H1 (cell line): ENCODE results near the gene TADA2B. TPM values are rescaled to one million over a fixed set of nuclear protein-coding genes. Genes with fewer than 3 reads are reported as not detected.

ENCODE experiments used
- CTCF ChIA-PET: fragments of 300-600 bp; sonication (Branson Sonifier 250); formaldehyde crosslinking; loops from one replicate; lab custom pipeline; 2021; ENCODE audit not compliant: partially characterized antibody; lab: Charles Lee
- POLR2A ChIA-PET: fragments of 300-600 bp; sonication (Branson Sonifier 250); formaldehyde crosslinking; loops from one replicate; lab custom pipeline; 2021; ENCODE audit warnings: inconsistent platforms; ENCODE audit not compliant: partially characterized antibody; lab: Charles Lee
- DNase-seq, 2 experiments: peaks; one replicate each; pipeline versions ENCODE4 v3.0.0 to v3.0.0-alpha.2; 2010 to 2022; ENCODE audit warnings: low spot score in 2 of 2, low read depth in 1 of 2, mixed read lengths in 1 of 2
- FAIRE-seq: peaks from 2 replicates; lab custom pipeline; 2011; peaks lifted over from hg19 to GRCh38; lab: Jason Lieb, UNC
- H2AFZ ChIP-seq: 2 replicates; pipeline ENCODE4 v1.8.1; 2012; ENCODE audit warnings: low read length, inconsistent platforms
- H2AK5ac ChIP-seq: 2 replicates; pipeline ENCODE4 v1.6.1; 2013; ENCODE audit warnings: low read depth, low read length
- H2BK120ac ChIP-seq: replicated peaks from 2 replicates; pipeline ENCODE3; 2013; ENCODE audit warnings: low read depth, low read length, inconsistent platforms
- H2BK12ac ChIP-seq: 2 replicates; pipeline ENCODE4 v1.6.1; 2013; ENCODE audit warnings: low read depth, low read length
- H2BK15ac ChIP-seq: 2 replicates; pipeline ENCODE4 v1.6.1; 2013; ENCODE audit warnings: low read length
- H2BK20ac ChIP-seq: 2 replicates; pipeline ENCODE4 v1.6.1; 2013; ENCODE audit warnings: low read length
- H2BK5ac ChIP-seq: 2 replicates; pipeline ENCODE4 v1.6.1; 2013; ENCODE audit warnings: low read depth, low read length
- H3K14ac ChIP-seq: 2 replicates; pipeline ENCODE4 v1.6.1; 2013; ENCODE audit warnings: inconsistent platforms; ENCODE audit not compliant: insufficient read length
- H3K18ac ChIP-seq: 2 replicates; pipeline ENCODE4 v1.6.1; 2013; ENCODE audit warnings: low read length; ENCODE audit errors: extremely low read depth
- H3K23ac ChIP-seq: 2 replicates; pipeline ENCODE4 v1.6.1; 2013; ENCODE audit warnings: inconsistent platforms; ENCODE audit not compliant: insufficient read length
- H3K23me2 ChIP-seq: 2 replicates; pipeline ENCODE4 v1.6.1; 2013; ENCODE audit warnings: low read depth, low read length
- H3K27ac ChIP-seq: 2 replicates; pipeline ENCODE4 v1.6.1; 2011; ENCODE audit warnings: low read depth, low read length, inconsistent platforms
- H3K27me3 ChIP-seq, 4 experiments: replicated peaks in 1 of 4; 1 replicate in 1 of 4; 2 replicates in 3 of 4; pipeline versions ENCODE4 v1.6.1 to v1.8.1; 2011 to 2013; ENCODE audit warnings: low read length in 3 of 4, mild to moderate bottlenecking in 3 of 4, inconsistent platforms in 2 of 4, mixed read lengths in 2 of 4, moderate library complexity in 1 of 4; ENCODE audit not compliant: control insufficient read depth in 3 of 4, insufficient read depth in 3 of 4; ENCODE audit errors: extremely low read depth in 1 of 4
- H3K36me3 ChIP-seq, 4 experiments: 2 replicates each; pipeline versions ENCODE4 v1.6.1 to v1.8.1; 2011 to 2013; ENCODE audit warnings: mild to moderate bottlenecking in 4 of 4, low read length in 3 of 4, moderate library complexity in 2 of 4, control low read depth in 1 of 4, inconsistent platforms in 1 of 4; ENCODE audit not compliant: insufficient read depth in 4 of 4, control insufficient read depth in 2 of 4
- H3K4ac ChIP-seq: replicated peaks from 2 replicates; pipeline ENCODE3; 2013; ENCODE audit warnings: low read length, low read depth, mixed read lengths, inconsistent platforms; ENCODE audit not compliant: insufficient read length
- H3K4me1 ChIP-seq, 4 experiments: replicated peaks in 1 of 4; 1 replicate in 1 of 4; 2 replicates in 3 of 4; pipeline versions ENCODE4 v1.6.1 to v1.8.1; 2011 to 2013; ENCODE audit warnings: low read length in 3 of 4, inconsistent platforms in 2 of 4, mixed read lengths in 1 of 4; ENCODE audit not compliant: insufficient read depth in 4 of 4, control insufficient read depth in 3 of 4
- H3K4me2 ChIP-seq, 2 experiments: 2 replicates each; pipeline versions ENCODE4 v1.6.1 to v1.8.1; 2011 to 2013; ENCODE audit warnings: low read depth in 2 of 2, low read length in 2 of 2, control low read depth in 1 of 2, inconsistent platforms in 1 of 2, mild to moderate bottlenecking in 1 of 2; ENCODE audit not compliant: insufficient read depth in 1 of 2
- H3K4me3 ChIP-seq, 4 experiments: fragments of 200-600, 300-600 bp in 1 of 4; sonication (generic), shearing (Covaris generic), sonication (Bioruptor Twin) in 1 of 4; 2 replicates each; pipeline versions ENCODE4 v1.5.1 to v1.8.1; 2011 to 2016; ENCODE audit warnings: low read length in 4 of 4, low read depth in 3 of 4, control low read depth in 2 of 4, inconsistent platforms in 2 of 4, mild to moderate bottlenecking in 2 of 4, mixed read lengths in 1 of 4, moderate library complexity in 1 of 4; ENCODE audit not compliant: insufficient read depth in 2 of 4; ENCODE audit errors: extremely low read depth in 1 of 4
- H3K56ac ChIP-seq: replicated peaks from 2 replicates; pipeline ENCODE3; 2013; ENCODE audit warnings: low read depth, mild to moderate bottlenecking, mixed read lengths, low read length, inconsistent platforms; ENCODE audit not compliant: insufficient read length
- H3K79me1 ChIP-seq: 2 replicates; pipeline ENCODE4 v1.6.1; 2013; ENCODE audit warnings: low read depth, low read length, control low read depth
- H3K79me2 ChIP-seq, 2 experiments: 2 replicates each; pipeline versions ENCODE4 v1.6.1 to v1.8.1; 2012 to 2013; ENCODE audit warnings: low read length in 2 of 2, mild to moderate bottlenecking in 2 of 2, inconsistent platforms in 1 of 2; ENCODE audit not compliant: insufficient read depth in 2 of 2, control insufficient read depth in 1 of 2
- H3K9ac ChIP-seq, 4 experiments: replicated peaks in 1 of 4; 1 replicate in 1 of 4; 2 replicates in 3 of 4; pipeline versions ENCODE4 v1.6.1 to v1.8.1; 2011 to 2013; ENCODE audit warnings: low read depth in 3 of 4, low read length in 3 of 4, control low read depth in 2 of 4, mild to moderate bottlenecking in 2 of 4, moderate library complexity in 2 of 4, inconsistent platforms in 1 of 4; ENCODE audit errors: extremely low read depth in 1 of 4
- H3K9me3 ChIP-seq, 2 experiments: 2 replicates each; pipeline versions ENCODE4 v1.6.1 to v1.8.1; 2012 to 2013; ENCODE audit warnings: mild to moderate bottlenecking in 2 of 2, moderate library complexity in 2 of 2, control low read depth in 1 of 2, inconsistent platforms in 1 of 2, low read depth in 1 of 2, low read length in 1 of 2, mixed read lengths in 1 of 2; ENCODE audit not compliant: insufficient read depth in 2 of 2
- H4K20me1 ChIP-seq, 2 experiments: replicated peaks in 1 of 2; 2 replicates each; pipeline versions ENCODE3 to v1.8.1; 2011 to 2013; ENCODE audit warnings: inconsistent platforms in 2 of 2, low read length in 2 of 2, mild to moderate bottlenecking in 1 of 2; ENCODE audit not compliant: insufficient read depth in 2 of 2, control insufficient read depth in 1 of 2
- H4K5ac ChIP-seq: 2 replicates; pipeline ENCODE4 v1.6.1; 2013; ENCODE audit warnings: low read length, low read depth, mixed read lengths, inconsistent platforms; ENCODE audit not compliant: insufficient read length
- H4K8ac ChIP-seq: 2 replicates; pipeline ENCODE4 v1.8.0; 2013; ENCODE audit warnings: mild to moderate bottlenecking, moderate library complexity, low read length, inconsistent platforms; ENCODE audit not compliant: insufficient read depth; ENCODE audit errors: extremely low read depth
- H4K91ac ChIP-seq: replicated peaks from 2 replicates; pipeline ENCODE3; 2013; ENCODE audit warnings: low read length, mixed read lengths, inconsistent platforms; ENCODE audit not compliant: insufficient read length
- BCL11A ChIP-seq, 2 experiments: IDR thresholded peaks; one replicate each; pipeline ENCODE4 v1.6.1; 2011; ENCODE audit warnings: low read depth in 2 of 2, low read length in 2 of 2, mild to moderate bottlenecking in 2 of 2
- CBX5 ChIP-seq: fragments of 300-800, 300-1000 bp; sonication (generic); IDR thresholded peaks from 2 replicates; pipeline ENCODE4 v1.7.1; 2016; ENCODE audit warnings: antibody characterized with exemption, low read length, low read depth
- CREB1 ChIP-seq: IDR thresholded peaks from 2 replicates; pipeline ENCODE4 v1.6.1; 2012; ENCODE audit warnings: inconsistent platforms
- EZH2 ChIP-seq: fragments of 200-600 bp; sonication (generic); IDR thresholded peaks from 2 replicates; pipeline ENCODE4 v1.7.1; 2012; ENCODE audit warnings: low read depth, mild to moderate bottlenecking, moderate library complexity, low read length, inconsistent platforms; ENCODE audit not compliant: severe bottlenecking
- JUN ChIP-seq: IDR thresholded peaks from 2 replicates; pipeline ENCODE4 v1.6.1; 2011; ENCODE audit warnings: low read depth, mild to moderate bottlenecking, improper control_type of control experiment, low read length
- KDM5A ChIP-seq: fragments of 200-600 bp; IDR thresholded peaks from 2 replicates; pipeline ENCODE4 v1.7.1; 2012; ENCODE audit warnings: mild to moderate bottlenecking, low read length, inconsistent platforms, mixed read lengths
- NANOG ChIP-seq: IDR thresholded peaks from 2 replicates; pipeline ENCODE4 v1.6.1; 2011; ENCODE audit warnings: low read length, low read depth, mild to moderate bottlenecking, inconsistent platforms; ENCODE audit not compliant: insufficient read depth, poor library complexity, severe bottlenecking
- PHF8 ChIP-seq: fragments of 200-600 bp; sonication (generic); conservative IDR thresholded peaks from 2 replicates; pipeline ENCODE4 v1.7.1; 2012; ENCODE audit warnings: low read depth, mild to moderate bottlenecking, inconsistent platforms, low read length, moderate library complexity
- POU5F1 ChIP-seq: IDR thresholded peaks from 2 replicates; pipeline ENCODE4 v1.6.1; 2011; ENCODE audit warnings: low read depth, mild to moderate bottlenecking, low read length, moderate library complexity
- SIRT6 ChIP-seq: IDR thresholded peaks from one replicate; pipeline ENCODE4 v1.7.1; 2012; ENCODE audit warnings: low read length, inconsistent platforms
- WGBS, 2 experiments: shearing (Covaris generic) in 1 of 2; methylation state at CpG; one replicate each; pipeline versions ENCODE4 v1.1.6 to v1.1.7; 2013 to 2015; ENCODE audit warnings: low lambda C conversion rate in 2 of 2, mixed read lengths in 2 of 2, inconsistent platforms in 1 of 2, low coverage in 1 of 2, missing lambda C conversion rate in 1 of 2; ENCODE audit not compliant: insufficient replicate concordance in 2 of 2, insufficient coverage in 1 of 2, insufficient read length in 1 of 2; ENCODE audit errors: extremely low coverage in 1 of 2, missing lambda C conversion rate in 1 of 2; 5-methylcytosine and 5-hydroxymethylcytosine counted together
- polyA plus RNA-seq, 7 experiments: library from polyadenylated mRNA; depleted of rRNA in 3 of 7; stranded (reverse) in 5 of 7; unstranded in 2 of 7; fragments of >200 nt in 5 of 7; fragments of 200-250 nt in 2 of 7; gene quantifications; 1 replicate in 5 of 7; 2 replicates in 1 of 7; 4 replicates in 1 of 7; pipeline versions ENCODE4 v1.2.1 to v1.2.3, GENCODE V29; 2011 to 2013; ENCODE audit warnings: missing spikeins in 2 of 7, mixed read lengths in 2 of 7
- total RNA-seq: library from RNA; stranded (reverse); fragmentation: NEBNext Ultra II Directional; extraction: Animal tissue kit (Norgen Biotek cat#: 25700); gene quantifications from 2 replicates; pipeline ENCODE4 v1.2.1, GENCODE V29; 2021
- TF ChIP-seq, protein P1 (sequence below): IDR thresholded peaks from 2 replicates; pipeline ENCODE4 v1.6.1; 2011; ENCODE audit warnings: low read length, improper control_type of control experiment
- TF ChIP-seq, protein P2 (sequence below): IDR thresholded peaks from 2 replicates; pipeline ENCODE4 v1.6.1; 2011; ENCODE audit warnings: low read depth, mild to moderate bottlenecking, low read length; ENCODE audit not compliant: insufficient read depth

Gene TADA2B
- total and polyA plus RNA-seq, 2 of the 8 experiments (the other 6 are each of a cell fraction or from before 2014, with no cell fraction given): 5.7 to 12.1 TPM

DNA sequence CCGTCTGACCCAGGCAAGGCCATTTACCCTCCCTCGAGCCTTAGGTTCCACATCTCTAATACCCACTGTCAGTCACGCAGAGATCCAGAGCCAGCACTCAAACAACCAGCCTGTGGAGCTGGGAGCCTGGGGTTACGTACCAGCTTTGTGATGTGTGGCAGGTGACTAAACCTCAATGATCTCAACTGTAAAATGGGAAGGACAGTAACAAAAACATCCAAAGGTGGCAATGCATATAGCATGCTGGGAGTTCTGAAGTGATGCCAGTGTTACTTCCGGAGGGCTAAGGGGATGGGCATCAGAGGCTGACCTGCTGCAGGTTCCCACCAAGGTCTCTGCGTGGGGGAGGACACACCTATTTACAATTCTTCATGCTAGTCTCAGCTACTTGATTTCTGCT is 18.6 kb downstream of the TADA2B start:
- ChIA-PET POLR2A (interaction anchor here (1.5 to 1.7 kb wide), 2 partner anchors 12 kb away, joined by 3 to 5 read pairs; no protein-coding TSS in a partner anchor), CTCF (interaction anchor here (1.1 to 2.9 kb wide), 6 partner anchors 8 to 40 kb away, joined by 3 to 15 read pairs (median 4); partner anchors contain the start of gene TADA2B)
- Histone ChIP-seq H3K4me1 (peaks cover 0 to 3% (median 1%) of the 10 kb centered on the region in 4 experiments; a peak in 1 of 7 replicates), H2BK5ac (no peak overlapping the region), H2BK20ac (no peak overlapping the region), H4K8ac (no peak overlapping the region), H3K4me2 (no peak overlapping the region), H2BK120ac (no peak overlapping the region), H2BK12ac (no peak overlapping the region), H3K14ac (no peak overlapping the region), H3K23me2 (no peaks in the 10 kb centered on the region; the same call in 1 of the 2 replicates), H3K4me3 (no peak overlapping the region), H3K79me2 (peaks cover 0 to 22% of the 10 kb centered on the region in 2 experiments; a peak in 2 of 4 replicates), H2BK15ac (no peak overlapping the region), H3K23ac (no peak overlapping the region), H3K27me3 (no peaks in the 10 kb centered on the region), H3K9me3 (no peaks in the 10 kb centered on the region), H3K79me1 (peaks cover 3% of the 10 kb centered on the region; the same call in 1 of the 2 replicates), H2AFZ (no peak overlapping the region), H2AK5ac (no peak overlapping the region), H3K36me3 (peaks cover 14 to 48% (median 40%) of the 10 kb centered on the region in 4 experiments), H4K91ac (no peak overlapping the region), H3K18ac (no peak overlapping the region), H4K5ac (no peak overlapping the region), H3K9ac (no peak overlapping the region), H4K20me1 (peaks cover 9 to 27% of the 10 kb centered on the region in 2 experiments), H3K4ac (no peak overlapping the region), H3K27ac (no peak overlapping the region), H3K56ac (no peak overlapping the region)
- FAIRE-seq: no peak
- WGBS, 2 experiments: 89% methylated on average over 6 of the region's 6 CpGs; no CpG with 5 or more reads in 1 of the 2 experiments
- DNase-seq: no peak
- TF ChIP-seq CBX5 (no peak), PHF8 (no peak), EZH2 (no peak), BCL11A (IDR thresholded peaks at IDR 0.05; ENCODE audit: low read depth in 2 of 2, low read length in 2 of 2) (no peak), CREB1 (no peak), NANOG (no peak), SIRT6 (no peak), POU5F1 (no peak), JUN (no peak), KDM5A (no peak)
- TF ChIP-seq, protein P1, sequence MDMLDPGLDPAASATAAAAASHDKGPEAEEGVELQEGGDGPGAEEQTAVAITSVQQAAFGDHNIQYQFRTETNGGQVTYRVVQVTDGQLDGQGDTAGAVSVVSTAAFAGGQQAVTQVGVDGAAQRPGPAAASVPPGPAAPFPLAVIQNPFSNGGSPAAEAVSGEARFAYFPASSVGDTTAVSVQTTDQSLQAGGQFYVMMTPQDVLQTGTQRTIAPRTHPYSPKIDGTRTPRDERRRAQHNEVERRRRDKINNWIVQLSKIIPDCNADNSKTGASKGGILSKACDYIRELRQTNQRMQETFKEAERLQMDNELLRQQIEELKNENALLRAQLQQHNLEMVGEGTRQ: no peak
- TF ChIP-seq, protein P2, sequence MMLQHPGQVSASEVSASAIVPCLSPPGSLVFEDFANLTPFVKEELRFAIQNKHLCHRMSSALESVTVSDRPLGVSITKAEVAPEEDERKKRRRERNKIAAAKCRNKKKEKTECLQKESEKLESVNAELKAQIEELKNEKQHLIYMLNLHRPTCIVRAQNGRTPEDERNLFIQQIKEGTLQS: no peak
